Putamen (tissue), 1 donor: ENCODE measurements around the gene CXCL3.

ENCODE experiments used
- DNase-seq: peaks from one replicate; pipeline ENCODE4 v3.0.0-alpha.2; 2016; ENCODE audit warnings: low spot score

CXCL3 gene

GRCh38 chr4:74055096-74055495, 16.6 kb upstream of the CXCL3 start:
- DNase-seq, result no peak

DNA sequence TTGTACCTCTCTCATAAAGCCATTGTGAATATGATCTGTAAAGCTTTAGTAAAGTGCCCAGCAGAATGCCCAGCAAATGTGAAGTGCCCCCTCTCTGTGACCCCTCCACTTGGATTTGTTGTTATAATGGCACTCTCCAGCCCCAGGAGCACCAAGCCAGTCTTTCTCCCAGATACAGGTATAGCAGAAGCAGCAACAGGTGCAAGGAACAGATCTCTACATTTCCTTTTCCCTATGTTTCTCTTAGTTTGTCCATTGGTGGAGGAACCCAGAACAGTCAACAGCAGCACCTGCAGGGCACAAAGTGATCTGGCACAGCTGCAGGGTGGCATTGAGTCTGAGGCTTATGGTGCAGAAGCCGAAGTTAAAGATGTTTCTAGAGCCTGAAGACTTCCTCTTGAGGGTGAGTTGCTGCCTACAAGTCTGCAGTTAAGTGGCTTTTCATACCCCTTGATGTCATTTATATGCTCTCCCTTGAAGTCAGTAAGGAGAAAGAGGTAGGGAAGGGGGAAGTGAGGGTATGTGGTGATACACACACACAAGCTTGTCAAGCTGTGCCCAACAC, 16.1 kb upstream of the CXCL3 start:
- DNase-seq, result no peak

DNA sequence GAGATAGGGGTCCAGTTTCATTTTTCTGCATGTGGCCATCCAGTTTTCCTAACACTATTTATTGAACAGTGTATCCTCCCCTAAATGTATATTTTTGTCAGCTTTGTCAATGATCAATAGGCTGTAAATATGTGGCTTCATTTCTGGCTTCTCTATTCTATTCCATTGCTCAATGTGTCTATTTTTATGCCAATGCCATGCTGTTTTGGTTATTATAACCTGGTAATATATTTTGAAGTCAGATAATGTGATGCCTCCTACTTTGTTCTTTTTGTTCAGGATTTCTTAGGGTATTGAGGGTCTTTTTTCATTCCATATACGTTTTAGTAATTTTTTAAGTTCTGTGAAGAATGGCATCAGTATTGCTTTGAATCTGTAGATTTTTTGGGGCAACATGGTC, 8.7 kb upstream of the CXCL3 start:
- no peak for DNase-seq

DNA sequence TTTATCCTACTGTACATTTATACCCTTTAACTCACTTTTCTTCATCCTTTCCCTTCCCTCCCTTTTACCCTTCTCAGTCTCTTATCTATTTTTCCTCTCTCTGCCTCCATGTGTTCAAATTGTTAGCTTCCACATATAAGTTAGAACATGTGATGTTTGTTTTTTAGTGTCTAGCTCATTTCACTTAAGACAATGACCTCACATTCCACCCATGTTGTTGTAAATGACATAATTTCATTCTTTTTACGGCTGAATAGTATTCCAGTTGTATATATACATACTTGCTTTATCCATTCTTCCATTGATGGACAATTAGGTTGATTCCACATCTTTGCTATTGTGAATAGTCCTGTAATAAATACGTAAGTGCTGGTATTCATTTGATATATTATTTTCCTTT, 7.3 kb upstream of the CXCL3 start:
- no peak for DNase-seq

GRCh38 chr4:74045247-74045646, 6.8 kb upstream of the CXCL3 start:
- no peak for DNase-seq

DNA sequence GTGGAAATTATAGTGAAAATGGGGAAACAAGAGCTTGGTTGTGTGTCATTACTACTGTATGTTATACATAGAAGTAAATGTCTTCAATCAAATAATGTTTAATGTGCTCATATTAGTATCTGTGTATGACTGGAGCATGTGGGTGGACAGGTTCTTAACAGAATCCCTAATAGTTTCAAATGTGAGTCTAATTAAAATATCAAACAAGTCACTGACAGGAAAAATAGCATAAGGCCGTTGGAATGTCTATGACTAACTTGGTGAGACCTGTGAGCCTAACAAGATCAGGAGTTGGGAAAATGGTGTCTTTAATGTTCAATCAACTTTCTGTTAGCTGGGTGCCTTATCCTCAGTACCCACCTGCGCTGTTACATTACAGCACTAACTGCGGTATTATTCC, 6.2 kb upstream of the CXCL3 start:
- DNase-seq, result peak; percentile 14

- DNase-seq, result no peak
These were observed 4.2 kb upstream of the CXCL3 start for GRCh38 chr4:74042681-74043080.

DNA sequence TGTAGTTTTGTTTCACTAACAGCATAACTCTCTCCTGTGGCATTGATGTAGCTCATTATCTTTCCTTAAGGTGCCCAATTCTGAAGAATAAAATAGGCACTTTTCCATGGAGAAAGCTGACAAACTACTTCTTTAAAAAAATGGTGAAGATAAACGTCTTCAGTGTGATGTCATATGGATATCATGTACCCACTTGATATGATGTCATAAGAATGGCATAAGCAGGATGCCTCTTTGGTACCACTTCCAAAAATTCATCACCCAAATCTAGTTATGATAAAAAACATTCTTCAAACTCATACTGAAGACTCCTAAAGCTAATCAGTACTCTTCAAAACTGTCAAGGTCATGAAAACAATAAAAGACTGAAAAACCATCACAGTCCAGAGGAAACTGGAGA, 2.9 kb upstream of the CXCL3 start:
- no peak for DNase-seq

GRCh38 chr4:74039315-74039763, 850 bp upstream of the CXCL3 start:
- DNase-seq, result no peak

DNA sequence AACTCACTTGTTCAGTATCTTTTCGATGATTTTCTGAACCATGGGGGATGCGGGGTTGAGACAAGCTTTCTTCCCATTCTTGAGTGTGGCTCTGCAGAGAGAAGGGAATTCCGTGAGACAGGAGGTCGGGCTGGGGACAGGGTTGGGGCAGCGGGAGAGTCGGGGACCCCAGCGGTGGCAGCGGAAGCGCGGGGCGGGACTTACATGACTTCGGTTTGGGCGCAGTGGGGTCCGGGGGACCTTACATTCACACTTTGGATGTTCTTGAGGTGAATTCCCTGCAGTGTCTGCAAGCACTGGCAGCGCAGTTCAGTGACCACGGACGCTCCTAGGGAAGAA, 434 bp downstream of the CXCL3 start:
- DNase-seq, result no peak

GRCh38 chr4:74037076-74037955, 1.2 kb downstream of the CXCL3 start:
- no peak for DNase-seq

DNA sequence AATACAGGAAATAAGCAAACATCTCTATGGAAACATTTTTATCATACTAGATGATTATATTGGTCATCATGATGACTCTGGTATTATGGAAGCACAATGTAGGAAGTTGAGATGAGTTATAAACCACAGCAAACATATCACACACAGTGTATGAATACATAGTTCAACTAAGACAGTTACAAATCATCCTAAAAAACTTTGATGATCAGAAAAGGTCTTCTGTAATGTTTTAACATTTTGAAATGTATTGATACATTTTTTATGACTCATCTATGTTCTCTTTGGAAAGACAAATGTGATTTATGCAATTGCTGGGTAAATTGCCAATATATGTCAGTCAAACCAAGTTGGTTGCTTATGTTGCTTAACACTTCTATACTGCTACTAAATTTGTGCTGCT, 4.8 kb downstream of the CXCL3 start:
- no peak for DNase-seq

DNA sequence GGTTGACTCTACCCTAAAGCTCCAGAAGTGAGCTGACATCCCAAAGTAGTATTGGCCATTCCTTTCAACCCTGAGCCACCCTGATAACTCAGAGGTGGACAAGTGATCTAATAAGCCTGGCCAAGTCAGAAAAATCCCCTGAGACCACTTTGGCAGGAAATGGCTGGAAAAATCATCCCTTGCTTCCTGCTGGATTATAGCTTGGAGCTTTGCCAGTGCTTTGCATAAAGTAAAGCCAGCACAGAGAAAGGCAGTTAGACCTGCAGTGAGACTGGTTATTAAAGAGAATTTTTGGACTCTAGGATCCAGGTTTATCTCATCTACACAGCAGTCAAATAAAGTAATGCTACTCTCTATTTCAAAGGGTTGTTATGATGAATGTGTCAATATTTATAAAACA, 6.4 kb downstream of the CXCL3 start:
- DNase-seq, result no peak

- DNase-seq, result no peak
These were observed 6.9 kb downstream of the CXCL3 start for GRCh38 chr4:74031576-74031975.

DNA sequence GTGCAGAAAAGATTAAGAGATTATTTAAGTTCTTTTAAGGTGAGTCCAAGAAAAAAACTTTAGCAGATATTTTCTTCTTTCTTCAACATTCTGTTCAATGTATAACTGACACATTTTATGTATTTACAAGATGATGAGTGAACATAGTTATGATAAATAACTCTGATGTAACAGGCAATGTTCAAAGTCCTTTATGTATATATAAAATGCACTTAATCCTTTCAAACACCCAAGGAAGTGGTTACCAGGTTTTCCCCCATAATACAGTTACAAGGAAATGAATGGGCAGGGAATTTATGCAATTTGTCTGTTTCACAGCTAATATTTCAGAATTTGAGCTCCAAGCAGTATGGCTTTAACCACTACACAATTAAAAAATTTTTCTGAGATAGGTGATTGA, 8.2 kb downstream of the CXCL3 start:
- DNase-seq, result no peak

DNA sequence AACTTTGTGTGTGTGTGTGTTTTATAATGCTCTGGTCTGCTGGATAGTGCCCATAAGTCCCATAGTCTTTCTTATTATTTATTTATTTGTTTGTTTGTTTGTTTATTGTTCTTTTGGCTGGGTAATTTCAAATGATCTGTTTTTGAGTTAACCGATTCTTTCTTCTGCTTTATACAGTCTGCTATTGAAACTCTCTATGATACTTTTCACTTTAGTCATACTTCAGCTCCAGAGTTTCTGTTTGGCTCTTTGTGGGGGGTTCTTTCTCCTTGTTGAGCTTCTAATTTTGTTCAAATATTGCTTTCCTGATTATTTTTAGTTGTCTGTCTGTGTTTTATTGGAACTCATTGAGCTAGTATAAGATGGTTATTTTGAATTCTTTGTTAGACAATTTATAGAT, 10.0 kb downstream of the CXCL3 start:
- DNase-seq, result no peak

DNA sequence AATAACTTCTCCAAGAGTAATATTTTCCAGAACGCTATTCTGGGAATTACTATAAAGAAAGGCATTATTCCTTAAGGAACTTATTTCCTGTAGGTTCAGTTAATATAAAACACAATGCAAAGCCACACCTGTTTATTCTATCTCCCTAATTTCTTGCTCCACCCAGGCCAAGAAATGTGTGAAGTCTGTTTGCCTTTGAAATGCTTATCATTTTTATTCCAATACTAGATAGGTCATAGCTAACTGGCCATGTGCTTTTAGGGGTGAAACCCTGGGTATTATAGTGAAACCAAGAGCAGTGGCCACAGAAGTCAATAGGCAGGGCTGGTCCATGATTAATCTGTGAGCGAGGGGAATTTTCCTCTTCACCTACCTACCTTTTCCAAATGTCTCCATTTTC, 14.8 kb downstream of the CXCL3 start:
- DNase-seq, result no peak

- no peak for DNase-seq
These were observed 16.9 kb downstream of the CXCL3 start for GRCh38 chr4:74021601-74022000.

DNA sequence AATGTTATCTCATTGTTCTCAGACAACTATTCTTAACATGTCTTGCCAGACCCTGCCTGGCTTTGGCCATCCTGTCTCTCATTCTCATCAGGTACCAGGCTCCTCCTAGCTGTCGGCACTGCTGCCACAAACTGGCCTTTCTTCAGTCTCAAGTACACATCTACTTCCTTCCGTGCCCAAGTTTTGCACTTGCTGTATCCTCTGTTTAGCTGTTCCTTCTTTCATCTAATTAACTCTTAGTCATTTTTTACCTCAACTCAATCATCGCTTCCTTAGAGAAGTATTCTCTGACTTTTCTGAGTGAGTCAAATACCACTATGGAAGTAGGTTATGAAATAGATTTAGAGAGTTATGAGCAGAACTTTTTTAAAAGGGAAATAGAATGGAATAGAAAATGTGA, 19.7 kb downstream of the CXCL3 start:
- no peak for DNase-seq

GRCh38 chr4:74018116-74018515, 20.4 kb downstream of the CXCL3 start:
- no peak for DNase-seq

DNA sequence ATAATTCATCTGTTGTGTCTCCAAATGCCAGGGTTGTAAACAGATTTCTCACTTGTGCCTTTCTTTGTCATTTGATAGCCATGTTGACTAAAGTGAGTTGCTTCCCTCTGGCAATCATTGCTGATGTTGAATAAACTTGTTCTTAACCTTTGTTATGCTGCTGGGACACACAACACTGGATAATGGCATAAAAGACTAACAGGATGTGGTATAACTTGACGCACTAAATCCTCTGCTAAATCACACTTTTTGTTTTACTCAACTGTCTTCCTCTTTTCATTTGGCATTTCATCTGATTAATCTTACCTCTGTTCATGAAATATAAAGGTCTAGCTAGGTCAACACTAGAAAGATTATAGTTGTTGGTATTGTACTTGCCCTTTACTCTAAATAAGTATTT, 22.4 kb downstream of the CXCL3 start:
- DNase-seq, result no peak

DNA sequence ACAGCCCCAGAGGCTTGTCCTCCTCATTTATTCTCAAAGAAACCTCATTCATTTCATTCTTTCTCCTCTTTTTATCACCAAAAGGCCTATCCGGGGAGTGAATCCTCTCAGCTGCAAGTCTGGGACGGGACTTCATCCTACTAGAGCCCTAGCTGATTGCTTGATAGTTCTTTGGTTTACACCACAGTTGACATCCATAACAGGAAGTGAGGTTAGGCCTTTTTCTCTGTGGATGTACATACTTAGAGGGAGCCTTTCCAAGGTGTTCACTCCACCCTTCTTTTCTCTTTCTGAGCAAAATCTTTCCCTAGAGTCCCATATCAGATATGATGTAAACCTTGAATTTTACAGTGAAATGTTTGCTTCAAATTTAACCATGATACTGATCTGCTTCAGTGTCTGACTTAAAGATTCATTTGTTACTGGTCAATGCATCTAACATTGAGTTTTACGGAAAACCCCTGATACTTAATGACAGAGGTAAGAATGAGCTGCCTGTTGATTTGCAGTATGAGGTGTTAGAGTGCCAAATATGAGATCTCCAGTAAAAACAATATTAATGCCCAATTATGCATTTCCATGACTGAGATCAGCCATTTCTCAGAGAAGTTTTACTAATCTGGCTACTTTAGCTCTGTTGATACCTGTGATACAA, 23.2 kb downstream of the CXCL3 start:
- DNase-seq, result no peak

GRCh38 chr4:74014332-74014731, 24.2 kb downstream of the CXCL3 start:
- no peak for DNase-seq
